T-helper 2 cell treated with Interferon-gamma antibody and Interleukin-4, amounts not matched to agents 100 ng/mL and 5 ng/mL, for 36 hours (primary cell): ENCODE results near the gene SIGLEC7. TPM values are rescaled to one million over a fixed set of nuclear protein-coding genes. Genes with fewer than 3 reads are reported as not detected.

ENCODE experiments used
- intact Hi-C: fragments of 100-400 bp; cut with micrococcal nuclease; formaldehyde crosslinking; loops from one replicate; pipeline ENCODE4 v1.15.1; 2023
- total RNA-seq: library from RNA; stranded (reverse); gene quantifications from 2 replicates; pipeline ENCODE4 v1.2.3, GENCODE V29; 2022

SIGLEC7 gene
- total RNA-seq, 1 donor from 2014 or later: not detected

DNA sequence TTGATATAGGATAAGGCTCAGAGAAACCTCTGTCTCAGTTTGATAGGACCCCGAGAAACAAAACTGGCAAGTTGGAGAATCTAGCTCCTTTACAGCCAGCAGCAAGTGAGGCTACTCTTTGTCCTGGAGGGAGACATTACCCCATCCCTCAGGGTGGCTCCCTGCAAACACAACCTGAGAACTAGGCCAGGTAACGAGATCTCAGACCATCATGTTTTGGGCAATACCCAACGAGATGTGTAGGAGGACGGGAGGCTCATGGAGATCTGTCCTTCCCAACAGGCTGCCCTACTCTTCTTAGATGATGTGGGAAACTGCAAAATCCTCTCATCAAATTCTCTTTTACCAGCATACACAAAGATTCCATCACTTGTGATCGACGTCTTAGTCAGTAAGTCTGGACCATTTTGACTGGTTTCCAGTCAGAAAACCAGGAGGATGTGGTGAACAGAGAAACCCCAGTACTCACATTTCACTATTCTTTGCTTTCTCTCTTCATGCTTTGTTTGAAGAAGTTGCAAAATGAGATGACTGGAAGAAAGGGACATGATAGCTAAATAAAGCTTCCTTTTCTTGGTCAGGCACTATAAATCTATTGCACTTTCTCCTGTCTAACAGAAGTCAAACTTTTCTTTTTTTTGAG, 27.9 kb upstream of the SIGLEC7 start:
- intact Hi-C loops: no loop called here

DNA sequence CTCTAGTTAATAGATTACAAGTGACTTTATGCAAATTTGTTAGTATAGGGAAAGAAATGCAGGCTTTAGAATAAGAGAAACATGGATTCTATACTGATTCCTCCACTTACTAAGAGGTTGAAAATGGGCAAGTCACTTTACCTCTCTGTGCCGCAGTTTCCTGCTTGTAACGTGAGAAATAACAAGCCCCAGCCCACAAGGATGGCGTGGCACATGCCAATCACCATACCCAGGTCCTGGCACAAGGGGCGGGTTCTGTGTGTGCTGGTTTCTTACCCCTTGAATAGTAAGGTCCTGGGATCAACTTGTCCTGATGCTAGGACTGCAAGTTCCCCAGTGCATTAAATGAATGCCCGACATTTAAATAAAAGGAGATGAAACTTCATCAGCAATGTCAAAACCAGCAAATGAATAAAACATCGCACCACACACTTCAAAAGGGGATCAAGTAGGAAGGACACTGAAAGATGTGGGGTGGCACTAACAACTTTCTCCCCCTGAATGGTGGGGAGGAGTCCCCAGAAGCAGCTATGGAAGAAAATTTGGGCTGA, 25.3 kb upstream of the SIGLEC7 start:
- intact Hi-C loops: no loop called here

DNA sequence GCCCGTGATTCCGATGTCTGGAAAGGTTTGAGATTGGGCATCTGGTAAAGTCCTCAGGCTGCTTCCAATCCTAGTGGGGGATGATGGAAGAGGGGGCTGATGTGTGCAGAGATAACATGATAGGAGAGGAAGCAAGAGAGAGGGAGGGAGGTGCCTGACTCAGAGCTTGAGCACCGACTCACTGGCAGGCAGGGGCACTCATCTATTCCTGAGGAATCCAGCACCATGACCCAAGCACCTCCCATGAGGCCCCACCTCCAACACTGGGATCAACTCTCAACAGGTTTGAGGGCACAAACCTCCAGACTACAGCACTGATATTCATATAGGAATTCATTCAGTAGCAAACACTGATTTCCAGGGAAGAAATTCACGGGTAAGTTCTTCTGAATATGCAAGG, 23.0 kb upstream of the SIGLEC7 start:
- intact Hi-C loops: no loop called here

DNA sequence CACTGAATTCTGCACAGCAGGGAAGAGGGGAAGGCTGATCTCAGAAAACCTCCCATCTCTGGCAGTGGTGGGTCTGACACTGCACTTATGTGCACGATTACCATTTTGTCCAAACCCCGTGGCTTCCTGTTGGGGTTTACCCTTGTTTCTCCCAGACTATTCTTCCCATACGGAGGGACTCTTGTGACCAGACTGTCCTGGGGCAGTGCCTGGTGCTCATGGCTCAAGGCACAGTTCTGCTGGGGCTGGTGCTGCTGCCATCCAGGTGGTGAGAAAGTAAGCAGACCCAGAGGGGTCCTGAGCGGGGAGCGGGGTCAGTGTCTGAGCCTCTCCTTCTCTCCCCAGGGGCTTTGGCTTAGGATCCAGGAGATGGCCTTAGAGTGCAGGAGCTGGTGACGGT, 22.5 kb upstream of the SIGLEC7 start:
- intact Hi-C loops: no loop called here

DNA sequence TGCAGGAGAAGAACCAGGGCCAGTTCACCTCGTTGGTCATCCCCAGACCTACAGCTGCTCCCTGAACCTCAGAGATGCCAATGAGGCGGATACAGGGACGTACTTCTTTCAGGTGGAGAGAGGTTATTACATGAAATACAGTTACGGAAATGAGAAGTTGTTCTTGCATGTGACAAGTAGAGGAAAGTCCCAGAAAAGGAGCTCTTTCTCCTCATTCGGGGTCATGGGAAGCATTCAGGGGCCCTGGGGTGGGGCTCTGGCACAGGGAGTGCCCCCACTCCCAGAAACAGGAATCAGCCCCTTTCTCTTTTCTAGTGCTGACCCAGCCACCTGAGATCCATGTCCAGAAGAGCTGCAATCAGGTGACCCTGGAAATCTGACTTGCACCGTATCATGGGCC, 21.9 kb upstream of the SIGLEC7 start:
- intact Hi-C loops: no loop called here

GRCh38 chr19:51121257-51121656, 20.8 kb upstream of the SIGLEC7 start:
- intact Hi-C loops: no loop called here

DNA sequence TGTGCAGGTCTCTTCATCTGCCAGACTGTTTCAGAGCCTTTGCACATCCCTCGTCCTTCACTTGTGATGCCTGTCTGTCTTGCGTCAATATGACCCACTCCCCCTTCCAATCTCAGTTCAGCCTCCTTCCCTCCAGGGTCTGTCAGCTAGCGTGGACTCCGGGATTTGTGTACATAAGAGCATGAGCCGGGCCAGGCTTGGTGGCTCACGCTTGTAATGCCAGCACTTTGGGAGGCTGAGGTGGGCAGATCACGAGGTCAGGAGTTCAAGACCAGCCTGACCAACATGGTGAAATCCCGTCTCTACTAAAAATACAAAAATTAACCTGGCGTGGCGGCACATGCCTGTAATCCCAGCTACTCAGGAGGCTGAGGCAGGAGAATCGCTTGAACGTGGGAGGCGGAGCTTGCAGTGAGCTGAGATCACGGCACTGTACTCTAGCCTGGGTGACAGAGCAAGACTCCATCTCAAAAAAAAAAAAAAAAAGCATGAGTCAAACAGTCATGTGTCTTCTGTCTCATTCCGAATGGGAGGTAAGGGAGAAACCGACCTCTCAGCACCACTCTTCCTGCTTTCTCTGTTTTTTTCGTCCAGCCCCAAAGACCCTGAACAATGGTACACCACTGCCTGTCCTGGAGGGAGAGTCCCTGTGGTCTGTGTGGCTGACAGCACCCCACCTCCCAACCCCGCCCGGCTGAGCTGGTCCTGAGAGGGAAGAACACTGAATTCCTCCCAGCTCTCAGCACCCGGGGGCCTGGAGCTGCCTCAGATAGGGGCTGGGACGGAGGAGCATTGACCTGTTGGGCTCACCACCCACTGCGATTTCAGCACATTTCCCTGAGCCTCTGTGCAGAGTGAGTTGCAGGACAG, 19.8 kb upstream of the SIGLEC7 start:
- intact Hi-C loops: no loop called here

DNA sequence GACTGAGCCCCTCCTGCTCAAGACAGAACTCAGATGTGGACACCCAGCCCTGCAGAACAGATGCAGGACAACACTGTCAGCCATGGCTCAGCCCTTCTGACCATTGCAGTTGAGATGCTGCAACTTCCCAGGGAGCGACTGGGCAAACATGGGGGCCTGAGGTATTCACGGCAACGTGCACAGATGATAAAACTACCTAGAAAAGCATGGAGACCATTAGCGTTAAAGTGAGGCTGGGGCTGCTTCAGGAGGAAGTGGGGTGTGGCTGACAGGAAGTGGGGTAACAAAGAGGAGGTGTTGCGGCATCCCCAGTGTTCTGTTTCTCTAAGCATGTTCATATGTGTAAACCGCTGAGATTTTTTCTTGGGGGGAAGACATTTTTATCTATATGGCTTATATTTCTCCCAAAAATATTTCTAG, 18.7 kb upstream of the SIGLEC7 start:
- intact Hi-C loops: no loop called here

GRCh38 chr19:51123802-51124201, 18.3 kb upstream of the SIGLEC7 start:
- intact Hi-C loops: no loop called here

GRCh38 chr19:51124216-51124615, 17.9 kb upstream of the SIGLEC7 start:
- intact Hi-C loops: no loop called here

- intact Hi-C loops: no loop called here
Observed at GRCh38 chr19:51124729-51125128, 17.4 kb upstream of the SIGLEC7 start, which contains the start of gene SIGLEC9. Gene SIGLEC9, plus strand, starts transcription at chr19:51124906. Its CDS starts 69 bp downstream, at chr19:51124975.

GRCh38 chr19:51125421-51126075, 16.6 kb upstream of the SIGLEC7 start:
- intact Hi-C loops: no loop called here

- intact Hi-C loops: no loop called here
Observed at GRCh38 chr19:51127032-51127431, 15.1 kb upstream of the SIGLEC7 start.

GRCh38 chr19:51127755-51128154, 14.3 kb upstream of the SIGLEC7 start:
- intact Hi-C loops: no loop called here

GRCh38 chr19:51128227-51128626, 13.9 kb upstream of the SIGLEC7 start:
- intact Hi-C loops: no loop called here

- intact Hi-C loops: no loop called here
Observed at GRCh38 chr19:51129716-51130115, 12.4 kb upstream of the SIGLEC7 start.

DNA sequence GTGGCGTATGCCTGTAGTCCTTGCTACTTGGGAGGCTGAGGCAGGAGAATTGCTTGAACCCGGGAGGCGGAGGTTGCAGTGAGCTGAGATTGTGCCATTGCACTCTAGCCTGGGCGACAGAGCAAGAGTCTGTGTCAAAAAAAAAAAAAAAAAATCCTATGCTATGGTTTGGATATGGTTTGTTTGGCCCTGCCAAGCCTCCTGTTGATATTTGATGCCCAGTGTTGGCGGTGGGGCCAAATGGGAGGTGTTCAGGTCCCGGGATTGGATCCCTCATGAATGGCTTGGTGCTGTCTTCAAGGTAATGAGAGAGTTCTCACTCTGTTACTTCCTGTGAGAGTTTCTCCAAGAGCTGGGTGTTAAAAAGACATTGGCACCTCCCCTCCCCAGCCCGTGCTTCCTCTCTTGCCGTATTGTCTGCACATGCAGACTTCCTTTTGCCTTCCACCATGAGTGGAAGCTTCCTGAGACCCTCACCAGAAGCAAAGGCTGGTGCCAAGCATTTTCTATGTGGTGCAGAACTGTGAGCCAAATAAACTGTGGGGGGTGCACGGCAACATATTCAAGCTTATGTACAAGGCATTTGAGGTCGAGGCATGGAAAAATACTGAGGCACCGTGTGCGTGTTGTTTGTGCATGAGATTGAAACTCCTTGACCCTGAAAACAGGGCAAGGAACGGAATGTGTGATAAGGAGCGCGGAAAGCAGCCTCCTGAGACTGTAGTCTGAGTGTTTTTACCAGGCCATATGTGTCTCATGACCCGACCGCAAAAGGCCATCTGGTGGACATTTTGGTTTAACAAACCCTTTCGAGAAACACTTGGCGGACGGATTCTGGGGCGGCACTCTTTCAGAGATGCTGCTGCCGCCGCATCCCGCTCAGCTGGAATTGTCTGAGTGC, 10.1 kb upstream of the SIGLEC7 start:
- intact Hi-C loops: no loop called here

DNA sequence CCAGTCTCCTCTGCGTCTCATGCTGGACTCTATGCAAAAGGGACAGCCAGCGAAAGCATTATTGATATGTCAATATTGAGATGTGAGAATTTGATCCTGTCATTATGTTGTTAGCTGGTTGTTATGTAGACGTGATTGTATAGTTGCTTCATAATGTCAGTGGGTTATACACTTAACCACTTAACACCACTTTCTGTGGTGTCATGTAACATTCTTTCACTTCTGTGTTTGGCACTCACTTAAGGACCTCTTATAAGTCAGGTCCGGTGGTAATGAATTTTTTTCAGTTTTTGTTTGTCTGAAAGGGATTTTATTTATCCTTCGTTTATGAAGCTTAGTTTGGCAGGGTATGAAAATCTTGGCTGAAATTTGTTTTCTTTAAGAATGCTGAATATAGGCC, 7.1 kb upstream of the SIGLEC7 start:
- intact Hi-C loops: no loop called here

- intact Hi-C loops: no loop called here
Observed at GRCh38 chr19:51135986-51136762, 5.9 kb upstream of the SIGLEC7 start.
